Posterior vena cava (tissue), 2 donors: Measurements from ENCODE around the gene ARHGAP45. TPM values are rescaled to one million over a fixed set of nuclear protein-coding genes. Genes with fewer than 3 reads are reported as not detected.
"Not testable (repeated sequence)": the region's sequence is repeated elsewhere in the genome, so short reads cannot be mapped to it uniquely, and the experiment has no call there.

Experiments used
- DNase-seq: peaks from one replicate; pipeline ENCODE4 v3.0.0-alpha.2; 2020; ENCODE audit warnings: low spot score
- intact Hi-C, 2 donors: fragments of 100-400 bp; cut with DNase I; formaldehyde crosslinking; loops; one replicate each; pipeline versions ENCODE4 v1.14.1 to v1.14.2; 2022 to 2023
- long read RNA-seq, 2 donors: library from polyadenylated mRNA; unstranded; transcript quantifications; one replicate each; pipeline ENCODE4 v2.0.0, GENCODE V29; 2020 to 2021
- total RNA-seq, 2 donors: library from RNA; stranded (reverse); fragmentation: NEBNext Ultra II Directional; extraction: Animal tissue kit (Norgen Biotek cat#: 25700); gene quantifications; one replicate each; pipeline ENCODE4 v1.2.1, GENCODE V29; 2021
- donor health status: DM: yes; HTN: yes; CAD: no.
- donor health status: DM: yes; HTN: yes; CAD: no.

The ARHGAP45 gene
- 10 to 100 TPM in 1 of 2 donors, 1 to 10 TPM in 1; 10.0 to 26.8 TPM for total RNA-seq
- long read RNA-seq, donor 1, full-length matches to known transcripts, result 4 of 17 reads
- long read RNA-seq, donor 1, partial matches to known transcripts, result 8 of 17 reads
- long read RNA-seq, donor 1, other reads (novel, unspliced or antisense), result 5 of 17 reads
- long read RNA-seq, donor 2, partial matches to known transcripts, result 9 of 18 reads
- long read RNA-seq, donor 2, other reads (novel, unspliced or antisense), result 8 of 18 reads

- intact Hi-C loops, result loop anchor here in 1 of 2 donors (1.0 kb wide), 1 partner anchor 37 kb away; no protein-coding TSS in a partner anchor
- no peak for DNase-seq
These were observed at the start of gene ARHGAP45 for GRCh38 chr19:1066748-1067340. Gene ARHGAP45, plus strand, starts transcription at chr19:1067167. Its CDS starts 239 bp downstream, at chr19:1067406.

GRCh38 chr19:1017906-1018305 lies 49.1 kb upstream of the ARHGAP45 start:
- intact Hi-C loops, result loop anchor here in 1 of 2 donors (10.0 kb wide), 1 partner anchor 167 kb away; no protein-coding TSS in a partner anchor

GRCh38 chr19:1018393-1018792 lies 48.6 kb upstream of the ARHGAP45 start:
- DNase-seq, result no peak
- intact Hi-C loops, result loop anchor here in 1 of 2 donors (10.0 kb wide), 1 partner anchor 166 kb away; no protein-coding TSS in a partner anchor

More at GRCh38 chr19:1017906-1018305, 49.1 kb upstream of the ARHGAP45 start:
- no peak for DNase-seq

GRCh38 chr19:1018932-1019615 lies 47.9 kb upstream of the ARHGAP45 start:
- intact Hi-C loops, result loop anchor here in 1 of 2 donors (10.0 kb wide), 1 partner anchor 166 kb away; no protein-coding TSS in a partner anchor

GRCh38 chr19:1019616-1019961 lies 47.4 kb upstream of the ARHGAP45 start:
- no peak for DNase-seq
- intact Hi-C loops, result loop anchor here in 1 of 2 donors (10.0 kb wide), 1 partner anchor 165 kb away; no protein-coding TSS in a partner anchor

More at GRCh38 chr19:1018932-1019615, 47.9 kb upstream of the ARHGAP45 start:
- DNase-seq, result no peak

- DNase-seq, result no peak
- intact Hi-C loops, result loop anchor here in 1 of 2 donors (5.0 to 10.0 kb wide), 2 partner anchors 82 to 165 kb away; partner anchors contain the start of gene GPX4
These were observed 46.7 kb upstream of the ARHGAP45 start for GRCh38 chr19:1019980-1020867.

- intact Hi-C loops, result loop anchor here in 1 of 2 donors (5.0 kb wide), 1 partner anchor 81 kb away; the partner anchor contains the start of gene GPX4
- peak; percentile 99 for DNase-seq
These were observed 46.0 kb upstream of the ARHGAP45 start, which contains the start of gene TMEM259 for GRCh38 chr19:1020868-1021425. Gene TMEM259, minus strand, starts transcription at chr19:1021123. Its CDS starts 127 bp downstream, at chr19:1020996.

- DNase-seq, result not testable (repeated sequence)
- intact Hi-C loops, result loop anchor here in 1 of 2 donors (5.0 kb wide), 1 partner anchor 78 kb away; the partner anchor contains the start of gene GPX4
These were observed 43.1 kb upstream of the ARHGAP45 start for GRCh38 chr19:1023883-1024188.

- intact Hi-C loops, DNase-seq: not testable (repeated sequence)
These were observed 41.9 kb upstream of the ARHGAP45 start for GRCh38 chr19:1025080-1025479.

GRCh38 chr19:1025960-1026782 lies 40.8 kb upstream of the ARHGAP45 start, which contains the start of gene CNN2:
Gene CNN2, plus strand, starts transcription at chr19:1026608. Its CDS starts 54 bp downstream, at chr19:1026662.
- peak; percentile 94 for DNase-seq
- intact Hi-C loops, result no loop called here

- no peak for DNase-seq
- intact Hi-C loops, result no loop called here
These were observed 40.0 kb upstream of the ARHGAP45 start for GRCh38 chr19:1026783-1027649.

- intact Hi-C loops, result no loop called here
- DNase-seq, result no peak
These were observed 39.3 kb upstream of the ARHGAP45 start for GRCh38 chr19:1027650-1028061.

- peak; percentile 92 for DNase-seq
- intact Hi-C loops, result no loop called here
These were observed 38.7 kb upstream of the ARHGAP45 start for GRCh38 chr19:1028062-1028926.

- DNase-seq, result no peak
- intact Hi-C loops, result no loop called here
These were observed 34.6 kb upstream of the ARHGAP45 start for GRCh38 chr19:1032264-1032867.

GRCh38 chr19:1035998-1036621 lies 30.9 kb upstream of the ARHGAP45 start:
- DNase-seq, result no peak
- intact Hi-C loops, result no loop called here
